ENCODE data around the gene TSPOAP1.

TSPOAP1 gene

DNA sequence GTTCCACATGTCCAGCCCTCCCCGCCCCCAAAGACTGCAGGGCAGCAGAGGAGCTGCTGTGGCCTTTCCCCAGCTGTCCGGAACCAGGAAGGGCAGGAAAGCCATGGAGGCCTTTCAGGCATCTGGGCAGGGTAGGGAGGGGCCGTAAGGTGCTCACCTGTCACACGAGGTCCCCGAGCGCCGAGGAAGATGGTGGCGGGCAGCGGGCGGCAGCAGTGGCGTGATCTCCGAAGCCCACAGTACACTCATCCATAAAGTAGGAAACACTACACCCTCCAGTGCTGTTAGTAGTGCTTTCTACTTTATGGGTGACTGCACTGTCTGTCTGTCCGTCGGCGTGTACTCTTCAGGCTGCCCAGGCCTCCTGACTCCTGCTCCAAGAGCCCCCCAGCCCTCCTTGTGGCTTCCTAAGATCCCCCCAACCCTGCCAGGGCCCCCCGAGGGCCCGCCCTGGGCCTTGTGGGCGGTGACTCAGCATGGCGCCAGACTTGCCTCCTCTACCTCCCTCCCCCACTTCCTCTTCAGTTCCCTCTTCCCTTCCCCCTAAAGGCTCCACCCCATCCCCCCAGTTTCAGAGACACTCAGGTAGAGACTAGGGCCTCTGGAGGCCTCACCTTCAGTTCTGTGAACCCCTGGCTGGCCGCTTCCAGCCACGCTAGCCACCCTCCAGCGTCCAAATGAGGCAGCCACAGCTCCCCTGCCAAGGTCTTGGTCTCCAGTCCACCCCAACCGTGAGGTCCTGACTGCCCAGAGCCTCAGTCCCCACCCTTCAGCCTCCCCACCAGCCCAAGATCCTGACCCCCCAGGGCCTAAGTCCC lies 2.6 kb upstream of the TSPOAP1 start:
- DNase-seq (ENCODE audit: low read depth), result no peak
- TF ChIP-seq, protein P1, sequence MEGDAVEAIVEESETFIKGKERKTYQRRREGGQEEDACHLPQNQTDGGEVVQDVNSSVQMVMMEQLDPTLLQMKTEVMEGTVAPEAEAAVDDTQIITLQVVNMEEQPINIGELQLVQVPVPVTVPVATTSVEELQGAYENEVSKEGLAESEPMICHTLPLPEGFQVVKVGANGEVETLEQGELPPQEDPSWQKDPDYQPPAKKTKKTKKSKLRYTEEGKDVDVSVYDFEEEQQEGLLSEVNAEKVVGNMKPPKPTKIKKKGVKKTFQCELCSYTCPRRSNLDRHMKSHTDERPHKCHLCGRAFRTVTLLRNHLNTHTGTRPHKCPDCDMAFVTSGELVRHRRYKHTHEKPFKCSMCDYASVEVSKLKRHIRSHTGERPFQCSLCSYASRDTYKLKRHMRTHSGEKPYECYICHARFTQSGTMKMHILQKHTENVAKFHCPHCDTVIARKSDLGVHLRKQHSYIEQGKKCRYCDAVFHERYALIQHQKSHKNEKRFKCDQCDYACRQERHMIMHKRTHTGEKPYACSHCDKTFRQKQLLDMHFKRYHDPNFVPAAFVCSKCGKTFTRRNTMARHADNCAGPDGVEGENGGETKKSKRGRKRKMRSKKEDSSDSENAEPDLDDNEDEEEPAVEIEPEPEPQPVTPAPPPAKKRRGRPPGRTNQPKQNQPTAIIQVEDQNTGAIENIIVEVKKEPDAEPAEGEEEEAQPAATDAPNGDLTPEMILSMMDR (conservative IDR thresholded peaks at IDR 0.05; ENCODE audit: low read length), result no peak
- no peak overlapping the region for H3K4me3 ChIP-seq (ENCODE audit: low read length)

GRCh38 chr17:58330538-58330996 lies 2.0 kb upstream of the TSPOAP1 start:
- DNase-seq (ENCODE audit: low read depth), result no peak
- no peak overlapping the region for H3K4me3 ChIP-seq (ENCODE audit: low read length)
- TF ChIP-seq, protein P1 (conservative IDR thresholded peaks at IDR 0.05; ENCODE audit: low read length), result no peak

DNA sequence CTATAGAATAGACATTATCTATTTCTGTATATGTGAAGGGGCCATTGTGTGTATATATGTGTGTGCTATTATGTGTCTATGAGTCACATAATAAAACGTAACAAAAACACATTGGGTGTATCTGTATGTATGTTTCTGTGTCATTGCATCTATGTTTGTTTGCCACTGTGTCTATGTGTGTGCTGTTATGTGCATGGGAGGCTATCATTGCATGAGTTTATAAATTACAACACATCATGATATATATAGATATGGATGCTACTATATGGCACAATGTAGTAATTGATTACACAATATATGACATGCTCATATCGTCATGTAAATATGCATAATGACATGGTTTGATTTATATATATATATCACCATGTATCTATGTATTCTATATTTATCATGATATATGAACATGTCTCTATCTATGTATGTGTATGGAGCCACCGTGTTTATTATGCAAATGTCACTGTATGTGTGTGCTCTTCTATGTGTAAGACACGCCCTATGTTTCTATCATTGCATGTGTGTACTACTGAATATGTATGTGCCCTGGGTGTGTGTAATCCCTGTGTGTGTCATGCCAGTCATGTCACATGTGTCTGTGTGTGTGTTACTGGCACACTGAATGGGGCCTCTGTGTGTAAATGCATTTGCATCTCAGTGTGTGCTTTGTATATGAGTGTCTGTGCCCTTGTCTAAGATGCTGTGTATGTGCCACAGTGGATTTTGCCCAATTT lies 1.4 kb upstream of the TSPOAP1 start:
- H3K4me3 ChIP-seq (ENCODE audit: low read length), result no peak overlapping the region
- DNase-seq (ENCODE audit: low read depth), result no peak
- TF ChIP-seq, protein P1 (conservative IDR thresholded peaks at IDR 0.05; ENCODE audit: low read length), result no peak

GRCh38 chr17:58329035-58329809 lies 627 bp upstream of the TSPOAP1 start:
- no peak overlapping the region for H3K4me3 ChIP-seq (ENCODE audit: low read length)
- DNase-seq (ENCODE audit: low read depth), result no peak
- TF ChIP-seq, protein P1 (conservative IDR thresholded peaks at IDR 0.05; ENCODE audit: low read length), result peak; percentile 29

DNA sequence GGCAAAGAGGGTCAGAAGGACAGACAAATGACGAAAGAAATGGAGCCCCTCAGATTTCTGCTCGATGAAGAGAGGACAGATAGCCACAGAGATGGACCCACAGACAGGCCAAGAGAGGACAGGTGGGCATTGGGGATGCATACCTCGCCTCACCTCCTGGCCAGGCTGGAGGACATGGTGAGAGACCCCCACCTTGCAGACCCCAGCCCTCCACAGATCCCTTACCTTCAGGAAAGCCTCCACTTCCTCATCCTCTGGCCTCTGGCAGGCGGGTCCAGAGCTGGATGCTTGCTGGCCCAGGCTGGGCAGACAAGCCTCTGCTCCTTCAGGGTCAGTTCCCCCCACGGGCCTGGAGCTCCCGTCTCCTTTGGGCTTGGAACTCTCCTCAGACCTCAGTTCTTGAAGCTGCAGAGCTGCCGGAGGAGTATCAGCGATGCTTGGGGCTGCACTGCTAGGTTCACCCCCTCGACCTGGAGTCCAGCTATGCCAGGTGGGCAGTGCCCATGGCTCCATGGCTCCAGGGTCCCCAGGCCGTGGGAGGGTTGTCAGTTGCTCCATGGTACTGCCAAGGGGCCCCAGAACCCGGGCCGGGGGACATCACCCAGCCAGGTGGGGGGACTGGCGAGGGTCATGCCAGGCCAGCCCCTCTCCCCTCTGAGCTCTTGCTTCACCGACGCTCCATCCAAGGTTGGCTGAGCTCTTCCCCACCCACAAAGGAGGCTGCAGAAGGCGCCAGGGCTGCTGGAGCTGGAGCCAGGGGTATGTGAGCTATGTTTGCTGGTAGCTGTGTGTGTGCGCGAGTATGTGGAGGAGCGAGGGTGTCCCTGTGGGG lies 1.0 kb downstream of the TSPOAP1 start:
- TF ChIP-seq, protein P1 (conservative IDR thresholded peaks at IDR 0.05; ENCODE audit: low read length), result no peak
- no peak for DNase-seq (ENCODE audit: low read depth)
- no peak overlapping the region for H3K4me3 ChIP-seq (ENCODE audit: low read length)

- no peak for DNase-seq (ENCODE audit: low read depth)
- TF ChIP-seq, protein P1 (conservative IDR thresholded peaks at IDR 0.05; ENCODE audit: low read length), result no peak
- H3K4me3 ChIP-seq (ENCODE audit: low read length), result no peak overlapping the region
Measured at GRCh38 chr17:58326609-58327362, 1.8 kb downstream of the TSPOAP1 start.

Measured in AG10803 (cell line).